Measurements from ENCODE around the gene ARHGAP6.

- TF ChIP-seq ZNF138 (CRISPR knock-in tag; IDR thresholded peaks at IDR 0.05; ENCODE audit: low read depth) (no peak), ZNF317 (CRISPR knock-in tag; IDR thresholded peaks at IDR 0.05) (no peak)
These were observed 59.3 kb downstream of the ARHGAP6 start for GRCh38 chrX:11606408-11606807.

Measured in HepG2 (cell line).